PFSK-1 (cell line): ENCODE results near the gene ARHGAP10. TPM values are rescaled to one million over a fixed set of nuclear protein-coding genes. Genes with fewer than 3 reads are reported as not detected.

Experiments
- FOXP2 ChIP-seq: optimal IDR thresholded peaks from 2 replicates; pipeline ENCODE3; 2011; ENCODE audit warnings: borderline replicate concordance, control low read depth, inconsistent platforms; ENCODE audit not compliant: insufficient read depth; ENCODE audit errors: extremely low read length, extremely low read depth
- POLR2AphosphoS5 ChIP-seq: IDR thresholded peaks from 2 replicates; pipeline ENCODE4 v1.6.1; 2012; ENCODE audit warnings: low read depth, mild to moderate bottlenecking, control low read depth, low read length, moderate library complexity
- REST ChIP-seq, 2 experiments: IDR thresholded peaks; 2 replicates each; pipeline versions ENCODE4 v1.6.1 to v1.8.0; 2011 to 2012; ENCODE audit warnings: low read depth in 2 of 2, low read length in 2 of 2, control low read depth in 1 of 2, inconsistent platforms in 1 of 2, mild to moderate bottlenecking in 1 of 2, moderate library complexity in 1 of 2; ENCODE audit not compliant: insufficient read depth in 1 of 2
- SIN3A ChIP-seq: IDR thresholded peaks from 2 replicates; pipeline ENCODE4 v1.6.1; 2012; ENCODE audit warnings: mild to moderate bottlenecking, low read length, moderate library complexity, borderline replicate concordance; ENCODE audit not compliant: insufficient read depth
- TAF1 ChIP-seq: IDR thresholded peaks from 2 replicates; pipeline ENCODE4 v1.6.1; 2012; ENCODE audit warnings: low read length, control low read depth, borderline replicate concordance; ENCODE audit not compliant: insufficient read depth
- polyA plus RNA-seq: library from polyadenylated mRNA; unstranded; fragments of >200 nt; gene quantifications from one replicate; pipeline ENCODE4 v1.2.1, GENCODE V29; 2012; ENCODE audit warnings: low read depth, missing spikeins; ENCODE audit not compliant: insufficient read length

ARHGAP10 gene
- 10.0 TPM for polyA plus RNA-seq

GRCh38 chr4:147731580-147732517 lies at the start of gene ARHGAP10:
Gene ARHGAP10, plus strand, starts transcription at chr4:147732088. Its CDS starts 214 bp downstream, at chr4:147732302.
- TF ChIP-seq POLR2AphosphoS5 (peak; percentile 49), SIN3A (no peak)

GRCh38 chr4:147682755-147683154 lies 49.1 kb upstream of the ARHGAP10 start:
- TF ChIP-seq POLR2AphosphoS5: no peak
- TF ChIP-seq FOXP2: no peak
- TF ChIP-seq REST (IDR thresholded peaks at IDR 0.05; ENCODE audit: insufficient read depth in 1 of 2, low read depth in 2 of 2, low read length in 2 of 2): no peak
- no peak for TF ChIP-seq SIN3A
- no peak for TF ChIP-seq TAF1

- TF ChIP-seq TAF1: no peak
- TF ChIP-seq SIN3A: peak; percentile 47; the same call in 1 of the 2 replicates
These were observed 48.7 kb upstream of the ARHGAP10 start for GRCh38 chr4:147683188-147683591.

- peak; percentile 98 for TF ChIP-seq FOXP2
- peak; percentile 86 for TF ChIP-seq TAF1
- no peak for TF ChIP-seq SIN3A
- peak; percentile 99 for TF ChIP-seq POLR2AphosphoS5
- peak in 1 of 2 experiments; percentile 53; a peak in 1 of 4 replicates for TF ChIP-seq REST (IDR thresholded peaks at IDR 0.05; ENCODE audit: insufficient read depth in 1 of 2, low read depth in 2 of 2, low read length in 2 of 2)
These were observed 47.9 kb upstream of the ARHGAP10 start, which contains the start of gene PRMT9 for GRCh38 chr4:147683717-147684700. Gene PRMT9, minus strand, starts transcription at chr4:147684163. Its CDS starts 176 bp downstream, at chr4:147683987.

- no peak for TF ChIP-seq SIN3A
- TF ChIP-seq REST (IDR thresholded peaks at IDR 0.05; ENCODE audit: insufficient read depth in 1 of 2, low read depth in 2 of 2, low read length in 2 of 2): no peak
- no peak for TF ChIP-seq POLR2AphosphoS5
- TF ChIP-seq TAF1: no peak
- TF ChIP-seq FOXP2: no peak
These were observed 42.8 kb upstream of the ARHGAP10 start for GRCh38 chr4:147689067-147689466.

- TF ChIP-seq FOXP2 (no peak), POLR2AphosphoS5 (no peak), TAF1 (no peak), REST (IDR thresholded peaks at IDR 0.05; ENCODE audit: insufficient read depth in 1 of 2, low read depth in 2 of 2, low read length in 2 of 2) (no peak), SIN3A (no peak)
These were observed 40.1 kb upstream of the ARHGAP10 start for GRCh38 chr4:147691820-147692219.
